H1 (cell line): ENCODE data around the gene MORC1. TPM values are rescaled to one million over a fixed set of nuclear protein-coding genes. Genes with fewer than 3 reads are reported as not detected.

Source experiments
- CTCF ChIA-PET: fragments of 300-600 bp; sonication (Branson Sonifier 250); formaldehyde crosslinking; loops from one replicate; lab custom pipeline; 2021; ENCODE audit not compliant: partially characterized antibody; lab: Charles Lee
- POLR2A ChIA-PET: fragments of 300-600 bp; sonication (Branson Sonifier 250); formaldehyde crosslinking; loops from one replicate; lab custom pipeline; 2021; ENCODE audit warnings: inconsistent platforms; ENCODE audit not compliant: partially characterized antibody; lab: Charles Lee
- DNase-seq, 2 experiments: peaks; one replicate each; pipeline versions ENCODE4 v3.0.0 to v3.0.0-alpha.2; 2010 to 2022; ENCODE audit warnings: low spot score in 2 of 2, low read depth in 1 of 2, mixed read lengths in 1 of 2
- FAIRE-seq: peaks from 2 replicates; lab custom pipeline; 2011; peaks lifted over from hg19 to GRCh38; lab: Jason Lieb, UNC
- H2AFZ ChIP-seq: 2 replicates; pipeline ENCODE4 v1.8.1; 2012; ENCODE audit warnings: low read length, inconsistent platforms
- H2AK5ac ChIP-seq: 2 replicates; pipeline ENCODE4 v1.6.1; 2013; ENCODE audit warnings: low read depth, low read length
- H2BK120ac ChIP-seq: replicated peaks from 2 replicates; pipeline ENCODE3; 2013; ENCODE audit warnings: low read depth, low read length, inconsistent platforms
- H2BK12ac ChIP-seq: 2 replicates; pipeline ENCODE4 v1.6.1; 2013; ENCODE audit warnings: low read depth, low read length
- H2BK15ac ChIP-seq: 2 replicates; pipeline ENCODE4 v1.6.1; 2013; ENCODE audit warnings: low read length
- H2BK20ac ChIP-seq: 2 replicates; pipeline ENCODE4 v1.6.1; 2013; ENCODE audit warnings: low read length
- H2BK5ac ChIP-seq: 2 replicates; pipeline ENCODE4 v1.6.1; 2013; ENCODE audit warnings: low read depth, low read length
- H3K14ac ChIP-seq: 2 replicates; pipeline ENCODE4 v1.6.1; 2013; ENCODE audit warnings: inconsistent platforms; ENCODE audit not compliant: insufficient read length
- H3K18ac ChIP-seq: 2 replicates; pipeline ENCODE4 v1.6.1; 2013; ENCODE audit warnings: low read length; ENCODE audit errors: extremely low read depth
- H3K23ac ChIP-seq: 2 replicates; pipeline ENCODE4 v1.6.1; 2013; ENCODE audit warnings: inconsistent platforms; ENCODE audit not compliant: insufficient read length
- H3K23me2 ChIP-seq: 2 replicates; pipeline ENCODE4 v1.6.1; 2013; ENCODE audit warnings: low read depth, low read length
- H3K27ac ChIP-seq: 2 replicates; pipeline ENCODE4 v1.6.1; 2011; ENCODE audit warnings: low read depth, low read length, inconsistent platforms
- H3K27me3 ChIP-seq, 4 experiments: replicated peaks in 1 of 4; 1 replicate in 1 of 4; 2 replicates in 3 of 4; pipeline versions ENCODE4 v1.6.1 to v1.8.1; 2011 to 2013; ENCODE audit warnings: low read length in 3 of 4, mild to moderate bottlenecking in 3 of 4, inconsistent platforms in 2 of 4, mixed read lengths in 2 of 4, moderate library complexity in 1 of 4; ENCODE audit not compliant: control insufficient read depth in 3 of 4, insufficient read depth in 3 of 4; ENCODE audit errors: extremely low read depth in 1 of 4
- H3K36me3 ChIP-seq, 4 experiments: 2 replicates each; pipeline versions ENCODE4 v1.6.1 to v1.8.1; 2011 to 2013; ENCODE audit warnings: mild to moderate bottlenecking in 4 of 4, low read length in 3 of 4, moderate library complexity in 2 of 4, control low read depth in 1 of 4, inconsistent platforms in 1 of 4; ENCODE audit not compliant: insufficient read depth in 4 of 4, control insufficient read depth in 2 of 4
- H3K4ac ChIP-seq: replicated peaks from 2 replicates; pipeline ENCODE3; 2013; ENCODE audit warnings: low read length, low read depth, mixed read lengths, inconsistent platforms; ENCODE audit not compliant: insufficient read length
- H3K4me1 ChIP-seq, 4 experiments: replicated peaks in 1 of 4; 1 replicate in 1 of 4; 2 replicates in 3 of 4; pipeline versions ENCODE4 v1.6.1 to v1.8.1; 2011 to 2013; ENCODE audit warnings: low read length in 3 of 4, inconsistent platforms in 2 of 4, mixed read lengths in 1 of 4; ENCODE audit not compliant: insufficient read depth in 4 of 4, control insufficient read depth in 3 of 4
- H3K4me2 ChIP-seq, 2 experiments: 2 replicates each; pipeline versions ENCODE4 v1.6.1 to v1.8.1; 2011 to 2013; ENCODE audit warnings: low read depth in 2 of 2, low read length in 2 of 2, control low read depth in 1 of 2, inconsistent platforms in 1 of 2, mild to moderate bottlenecking in 1 of 2; ENCODE audit not compliant: insufficient read depth in 1 of 2
- H3K4me3 ChIP-seq, 4 experiments: fragments of 200-600, 300-600 bp in 1 of 4; sonication (generic), shearing (Covaris generic), sonication (Bioruptor Twin) in 1 of 4; 2 replicates each; pipeline versions ENCODE4 v1.5.1 to v1.8.1; 2011 to 2016; ENCODE audit warnings: low read length in 4 of 4, low read depth in 3 of 4, control low read depth in 2 of 4, inconsistent platforms in 2 of 4, mild to moderate bottlenecking in 2 of 4, mixed read lengths in 1 of 4, moderate library complexity in 1 of 4; ENCODE audit not compliant: insufficient read depth in 2 of 4; ENCODE audit errors: extremely low read depth in 1 of 4
- H3K56ac ChIP-seq: replicated peaks from 2 replicates; pipeline ENCODE3; 2013; ENCODE audit warnings: low read depth, mild to moderate bottlenecking, mixed read lengths, low read length, inconsistent platforms; ENCODE audit not compliant: insufficient read length
- H3K79me1 ChIP-seq: 2 replicates; pipeline ENCODE4 v1.6.1; 2013; ENCODE audit warnings: low read depth, low read length, control low read depth
- H3K79me2 ChIP-seq, 2 experiments: 2 replicates each; pipeline versions ENCODE4 v1.6.1 to v1.8.1; 2012 to 2013; ENCODE audit warnings: low read length in 2 of 2, mild to moderate bottlenecking in 2 of 2, inconsistent platforms in 1 of 2; ENCODE audit not compliant: insufficient read depth in 2 of 2, control insufficient read depth in 1 of 2
- H3K9ac ChIP-seq, 4 experiments: replicated peaks in 1 of 4; 1 replicate in 1 of 4; 2 replicates in 3 of 4; pipeline versions ENCODE4 v1.6.1 to v1.8.1; 2011 to 2013; ENCODE audit warnings: low read depth in 3 of 4, low read length in 3 of 4, control low read depth in 2 of 4, mild to moderate bottlenecking in 2 of 4, moderate library complexity in 2 of 4, inconsistent platforms in 1 of 4; ENCODE audit errors: extremely low read depth in 1 of 4
- H3K9me3 ChIP-seq, 2 experiments: 2 replicates each; pipeline versions ENCODE4 v1.6.1 to v1.8.1; 2012 to 2013; ENCODE audit warnings: mild to moderate bottlenecking in 2 of 2, moderate library complexity in 2 of 2, control low read depth in 1 of 2, inconsistent platforms in 1 of 2, low read depth in 1 of 2, low read length in 1 of 2, mixed read lengths in 1 of 2; ENCODE audit not compliant: insufficient read depth in 2 of 2
- H4K20me1 ChIP-seq, 2 experiments: replicated peaks in 1 of 2; 2 replicates each; pipeline versions ENCODE3 to v1.8.1; 2011 to 2013; ENCODE audit warnings: inconsistent platforms in 2 of 2, low read length in 2 of 2, mild to moderate bottlenecking in 1 of 2; ENCODE audit not compliant: insufficient read depth in 2 of 2, control insufficient read depth in 1 of 2
- H4K5ac ChIP-seq: 2 replicates; pipeline ENCODE4 v1.6.1; 2013; ENCODE audit warnings: low read length, low read depth, mixed read lengths, inconsistent platforms; ENCODE audit not compliant: insufficient read length
- H4K8ac ChIP-seq: 2 replicates; pipeline ENCODE4 v1.8.0; 2013; ENCODE audit warnings: mild to moderate bottlenecking, moderate library complexity, low read length, inconsistent platforms; ENCODE audit not compliant: insufficient read depth; ENCODE audit errors: extremely low read depth
- H4K91ac ChIP-seq: replicated peaks from 2 replicates; pipeline ENCODE3; 2013; ENCODE audit warnings: low read length, mixed read lengths, inconsistent platforms; ENCODE audit not compliant: insufficient read length
- BRCA1 ChIP-seq: IDR thresholded peaks from 2 replicates; pipeline ENCODE4 v1.6.1; 2012; ENCODE audit warnings: low read depth, low read length, improper control_type of control experiment
- HDAC6 ChIP-seq: IDR thresholded peaks from one replicate; pipeline ENCODE4 v1.7.1; 2012; ENCODE audit warnings: low read depth, mild to moderate bottlenecking, inconsistent platforms, low read length, moderate library complexity
- RFX5 ChIP-seq: IDR thresholded peaks from 2 replicates; pipeline ENCODE4 v1.6.1; 2011; ENCODE audit warnings: low read depth, low read length, improper control_type of control experiment, borderline replicate concordance
- SIRT6 ChIP-seq: IDR thresholded peaks from one replicate; pipeline ENCODE4 v1.7.1; 2012; ENCODE audit warnings: low read length, inconsistent platforms
- TAF1 ChIP-seq: IDR thresholded peaks from 2 replicates; pipeline ENCODE4 v1.6.1; 2011; ENCODE audit warnings: mild to moderate bottlenecking, low read depth, low read length
- TCF12 ChIP-seq: IDR thresholded peaks from 2 replicates; pipeline ENCODE4 v1.6.1; 2011; ENCODE audit warnings: low read depth, mild to moderate bottlenecking, low read length
- polyA plus RNA-seq, 7 experiments: library from polyadenylated mRNA; depleted of rRNA in 3 of 7; stranded (reverse) in 5 of 7; unstranded in 2 of 7; fragments of >200 nt in 5 of 7; fragments of 200-250 nt in 2 of 7; gene quantifications; 1 replicate in 5 of 7; 2 replicates in 1 of 7; 4 replicates in 1 of 7; pipeline versions ENCODE4 v1.2.1 to v1.2.3, GENCODE V29; 2011 to 2013; ENCODE audit warnings: missing spikeins in 2 of 7, mixed read lengths in 2 of 7
- total RNA-seq: library from RNA; stranded (reverse); fragmentation: NEBNext Ultra II Directional; extraction: Animal tissue kit (Norgen Biotek cat#: 25700); gene quantifications from 2 replicates; pipeline ENCODE4 v1.2.1, GENCODE V29; 2021

The MORC1 gene
- total and polyA plus RNA-seq, 2 of the 8 experiments (the other 6 are each of a cell fraction or from before 2014, with no cell fraction given), result not detected

GRCh38 chr3:109026821-109027220, 91.1 kb downstream of the MORC1 start:
- no peak overlapping the region for H3K27ac ChIP-seq
- H2AFZ ChIP-seq, result no peak overlapping the region
- no peaks in the 10 kb centered on the region for H3K79me1 ChIP-seq
- no peaks in the 10 kb centered on the region for H3K27me3 ChIP-seq
- no peaks in the 10 kb centered on the region for H3K4me1 ChIP-seq
- H3K9me3 ChIP-seq, result no peaks in the 10 kb centered on the region
- no peak overlapping the region for H2BK15ac ChIP-seq
- H3K9ac ChIP-seq, result no peak overlapping the region
- no peak overlapping the region for H2BK5ac ChIP-seq
- H3K79me2 ChIP-seq, result no peaks in the 10 kb centered on the region
- no peak overlapping the region for H3K56ac ChIP-seq
- H3K18ac ChIP-seq, result no peak overlapping the region
- no peak overlapping the region for H4K91ac ChIP-seq
- no peak overlapping the region for H3K23ac ChIP-seq
- ChIA-PET POLR2A (no interaction called here), CTCF (interaction anchor here (1.2 to 5.3 kb wide), 5 partner anchors 25 to 197 kb away, joined by 3 to 79 read pairs (median 5); no protein-coding TSS in a partner anchor)
- H3K4ac ChIP-seq, result no peak overlapping the region
- no peaks in the 10 kb centered on the region for H3K23me2 ChIP-seq
- H2BK20ac ChIP-seq, result no peak overlapping the region
- no peak overlapping the region for H4K8ac ChIP-seq
- no peak overlapping the region for H2BK120ac ChIP-seq
- H3K36me3 ChIP-seq, result no peaks in the 10 kb centered on the region
- no peak overlapping the region for H2BK12ac ChIP-seq
- H3K14ac ChIP-seq, result no peak overlapping the region
- no peak for FAIRE-seq
- no peaks in the 10 kb centered on the region for H4K20me1 ChIP-seq
- DNase-seq, result no peak
- TF ChIP-seq BRCA1, result no peak
- no peak for TF ChIP-seq HDAC6
- no peak for TF ChIP-seq SIRT6
- no peak for TF ChIP-seq TAF1
- no peak for TF ChIP-seq RFX5
- no peak for TF ChIP-seq TCF12
- no peak overlapping the region for H2AK5ac ChIP-seq
- H3K4me3 ChIP-seq, result no peak overlapping the region
- no peak overlapping the region for H4K5ac ChIP-seq
- no peak overlapping the region for H3K4me2 ChIP-seq
